HT-29 (cell line): ENCODE data around the gene ANKRD10. TPM values are rescaled to one million over a fixed set of nuclear protein-coding genes. Genes with fewer than 3 reads are reported as not detected.

ENCODE experiments used
- DNase-seq: peaks from one replicate; pipeline ENCODE4 v3.0.0-alpha.2; 2015; ENCODE audit warnings: low spot score
- total RNA-seq: library from RNA; depleted of rRNA; stranded (reverse); fragments of >200 nt; shearing (Covaris generic); gene quantifications from 2 replicates; pipeline ENCODE4 v1.2.3, GENCODE V29; 2014

ANKRD10 gene
- total RNA-seq, 1 experiment from 2014 or later, result 279 TPM

GRCh38 chr13:110885966-110886869 lies 28.7 kb downstream of the ANKRD10 start:
- peak; percentile 60 for DNase-seq

GRCh38 chr13:110885516-110885915 lies 29.4 kb downstream of the ANKRD10 start:
- no peak for DNase-seq

- no peak for DNase-seq
Observed at GRCh38 chr13:110884517-110884916, 30.4 kb downstream of the ANKRD10 start.

- no peak for DNase-seq
Observed at GRCh38 chr13:110883542-110883941, 31.3 kb downstream of the ANKRD10 start.

- no peak for DNase-seq
Observed at GRCh38 chr13:110882972-110883371, 31.9 kb downstream of the ANKRD10 start.

- no peak for DNase-seq
Observed at GRCh38 chr13:110881839-110882627, 32.8 kb downstream of the ANKRD10 start.

- no peak for DNase-seq
Observed at GRCh38 chr13:110880627-110881026, 34.2 kb downstream of the ANKRD10 start.

GRCh38 chr13:110879482-110879881 lies 35.4 kb downstream of the ANKRD10 start:
- no peak for DNase-seq

- no peak for DNase-seq
Observed at GRCh38 chr13:110877737-110878258, 37.1 kb downstream of the ANKRD10 start.

- DNase-seq, result no peak
Observed at GRCh38 chr13:110876609-110877008, 38.3 kb downstream of the ANKRD10 start.

GRCh38 chr13:110875241-110875640 lies 39.6 kb downstream of the ANKRD10 start:
- DNase-seq, result peak; percentile 56

GRCh38 chr13:110874508-110874960 lies 40.3 kb downstream of the ANKRD10 start:
- peak; percentile 82 for DNase-seq

- no peak for DNase-seq
Observed at GRCh38 chr13:110873639-110874507, 41.0 kb downstream of the ANKRD10 start.

GRCh38 chr13:110872768-110873638 lies 41.9 kb downstream of the ANKRD10 start:
- no peak for DNase-seq

- DNase-seq, result no peak
Observed at GRCh38 chr13:110872034-110872767, 42.7 kb downstream of the ANKRD10 start.

- DNase-seq, result peak; percentile 99
Observed at GRCh38 chr13:110869805-110870706, 44.8 kb downstream of the ANKRD10 start.

GRCh38 chr13:110869231-110869804 lies 45.6 kb downstream of the ANKRD10 start:
- DNase-seq, result peak; percentile 70

GRCh38 chr13:110868720-110869119 lies 46.1 kb downstream of the ANKRD10 start:
- DNase-seq, result no peak
